WI38 (cell line): ENCODE results near the gene NAV2.

Experiments
- H3K4me3 ChIP-seq: 2 replicates; pipeline ENCODE4 v1.5.1; 2011; ENCODE audit warnings: low read depth, mild to moderate bottlenecking, control low read depth, low read length
- CTCF ChIP-seq: IDR thresholded peaks from 2 replicates; pipeline ENCODE4 v1.5.1; 2012; ENCODE audit warnings: low read depth, mild to moderate bottlenecking, control low read depth, low read length

NAV2 gene

GRCh38 chr11:20030472-20030871, 317.8 kb downstream of the NAV2 start:
- TF ChIP-seq CTCF, result no peak
- H3K4me3 ChIP-seq, result no peak overlapping the region

GRCh38 chr11:20031155-20032001, 318.7 kb downstream of the NAV2 start:
- TF ChIP-seq CTCF, result no peak
- peak overlapping the region; percentile 44 for H3K4me3 ChIP-seq

DNA sequence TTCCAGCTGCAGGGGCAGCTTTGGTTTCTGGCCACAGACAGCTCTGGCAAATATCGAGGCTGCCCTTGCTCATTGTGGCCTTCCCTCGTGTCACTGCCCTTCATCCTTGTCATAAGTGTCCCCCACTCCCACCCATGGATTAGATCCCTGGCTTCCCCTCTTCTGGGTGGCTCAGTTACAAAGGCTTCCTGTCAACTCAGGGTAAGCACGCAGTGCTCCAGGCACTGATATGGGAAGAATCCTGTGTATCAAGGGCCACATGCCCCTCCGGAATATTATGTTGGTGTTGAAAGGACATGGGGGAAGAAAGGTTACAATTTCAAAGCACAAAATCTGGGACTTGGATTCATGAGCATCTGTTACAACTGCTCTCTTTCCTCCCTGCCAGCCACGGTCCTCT, 319.5 kb downstream of the NAV2 start:
- TF ChIP-seq CTCF, result no peak
- peak overlapping the region; percentile 23 for H3K4me3 ChIP-seq

DNA sequence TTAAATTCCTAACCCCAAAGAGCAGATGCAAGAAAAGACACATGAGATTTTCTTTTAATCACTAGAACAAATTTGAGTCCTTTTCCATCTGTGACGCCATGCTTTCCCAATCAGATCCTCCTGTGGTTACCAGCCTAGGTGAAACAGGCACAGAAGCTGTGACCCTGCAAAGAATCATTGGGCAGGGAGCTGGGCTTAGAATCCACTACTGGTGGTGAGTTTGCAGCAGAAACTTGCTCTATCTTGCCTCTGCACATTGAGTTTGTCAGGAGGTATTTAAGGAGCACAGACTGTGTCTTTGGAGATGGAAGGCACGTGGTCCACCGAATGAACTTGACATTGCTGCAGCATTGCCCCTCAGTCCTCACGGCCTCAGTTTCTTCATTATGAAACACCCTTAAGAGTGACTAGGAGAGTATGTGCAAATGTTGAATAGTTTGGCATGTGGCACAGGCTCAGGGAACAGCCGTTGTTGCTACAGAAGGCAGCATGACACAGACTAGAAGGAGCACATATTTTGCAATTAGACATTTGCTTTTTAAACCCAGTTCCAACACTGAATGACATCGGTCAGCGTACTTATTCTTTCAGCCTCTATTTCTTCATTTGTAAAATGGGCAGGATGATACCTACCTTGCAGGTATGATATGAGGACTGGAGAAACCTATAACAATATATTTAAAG, 320.1 kb downstream of the NAV2 start:
- no peak overlapping the region for H3K4me3 ChIP-seq
- no peak for TF ChIP-seq CTCF

GRCh38 chr11:20033806-20034205, 321.2 kb downstream of the NAV2 start:
- no peak overlapping the region for H3K4me3 ChIP-seq
- TF ChIP-seq CTCF, result no peak

DNA sequence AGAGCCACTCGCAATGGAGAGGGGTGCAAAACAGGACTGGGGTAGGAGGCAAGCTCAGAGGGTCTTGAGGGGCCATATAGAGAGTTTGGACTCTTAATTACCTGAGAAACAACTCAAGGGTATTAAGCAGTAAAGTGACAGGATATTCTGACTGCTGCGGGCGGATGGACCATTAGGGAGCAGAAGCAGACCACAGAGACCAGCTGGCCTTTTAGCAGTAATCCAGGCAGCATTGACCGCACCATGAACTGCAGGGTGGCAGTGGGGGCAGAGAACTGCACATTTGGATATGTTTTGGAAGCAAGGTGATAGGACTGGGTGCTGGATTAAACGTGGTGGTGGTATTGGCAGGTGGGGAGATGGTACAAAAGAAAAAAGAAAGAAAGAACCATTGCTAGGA, 322.3 kb downstream of the NAV2 start:
- H3K4me3 ChIP-seq, result no peak overlapping the region
- no peak for TF ChIP-seq CTCF

GRCh38 chr11:20035375-20035700, 322.7 kb downstream of the NAV2 start:
- no peak for TF ChIP-seq CTCF
- H3K4me3 ChIP-seq, result no peak overlapping the region
